GM12878 (cell line): ENCODE measurements around the gene GPATCH2L.

Experiments
- BACH1 ChIP-seq: fragments of 450-650 bp; IDR thresholded peaks from 2 replicates; pipeline ENCODE4 v1.6.1; 2017; ENCODE audit warnings: mild to moderate bottlenecking, borderline replicate concordance
- CHD2 ChIP-seq: IDR thresholded peaks from 2 replicates; pipeline ENCODE4 v1.6.1; 2011; ENCODE audit warnings: low read depth, low read length, improper control_type of control experiment, borderline replicate concordance
- CTCF ChIP-seq, 3 experiments: IDR thresholded peaks in 2 of 3; conservative IDR thresholded peaks in 1 of 3; 2 replicates each; pipeline ENCODE4 v1.5.1; 2011; ENCODE audit warnings: low read depth in 3 of 3, low read length in 3 of 3, mild to moderate bottlenecking in 3 of 3, control low read depth in 2 of 3, moderate library complexity in 2 of 3, inconsistent platforms in 1 of 3, mixed read lengths in 1 of 3; ENCODE audit not compliant: control insufficient read depth in 2 of 3, insufficient read depth in 1 of 3; ENCODE audit errors: extremely low read depth in 1 of 3
- PAX5 ChIP-seq: IDR thresholded peaks from 2 replicates; pipeline ENCODE4 v1.6.1; 2011; ENCODE audit warnings: low read depth, low read length, borderline replicate concordance
- POLR2AphosphoS5 ChIP-seq: IDR thresholded peaks from 2 replicates; pipeline ENCODE4 v1.6.1; 2011; ENCODE audit warnings: mild to moderate bottlenecking, low read length, inconsistent platforms
- REST ChIP-seq: IDR thresholded peaks from 2 replicates; pipeline ENCODE4 v1.6.1; 2012; ENCODE audit warnings: mild to moderate bottlenecking, low read depth, low read length
- RFX5 ChIP-seq: IDR thresholded peaks from 2 replicates; pipeline ENCODE4 v1.6.1; 2011; ENCODE audit warnings: low read depth, low read length, improper control_type of control experiment
- ZZZ3 ChIP-seq: IDR thresholded peaks from 2 replicates; pipeline ENCODE4 v1.6.1; 2011; ENCODE audit warnings: low read depth; ENCODE audit not compliant: control insufficient read depth, insufficient read length
- TF ChIP-seq, protein P1 (sequence below): fragments of 450-650 bp; IDR thresholded peaks from 2 replicates; pipeline ENCODE4 v1.6.1; 2017; ENCODE audit warnings: mild to moderate bottlenecking
- TF ChIP-seq, protein P2 (sequence below): fragments of 450-650 bp; formaldehyde crosslinking; IDR thresholded peaks from 2 replicates; pipeline ENCODE4 v1.5.0; 2022; ENCODE audit warnings: mild to moderate bottlenecking, missing genetic modification characterization
- TF ChIP-seq, protein P3 (sequence below): fragments of 450-650 bp; IDR thresholded peaks from 2 replicates; pipeline ENCODE4 v1.6.1; 2017; ENCODE audit warnings: mild to moderate bottlenecking, low read depth, inconsistent platforms; ENCODE audit not compliant: poor library complexity, severe bottlenecking
- TF ChIP-seq, protein P4 (sequence below): IDR thresholded peaks from 2 replicates; pipeline ENCODE4 v1.6.1; 2012; ENCODE audit warnings: low read depth, low read length, improper control_type of control experiment

DNA sequence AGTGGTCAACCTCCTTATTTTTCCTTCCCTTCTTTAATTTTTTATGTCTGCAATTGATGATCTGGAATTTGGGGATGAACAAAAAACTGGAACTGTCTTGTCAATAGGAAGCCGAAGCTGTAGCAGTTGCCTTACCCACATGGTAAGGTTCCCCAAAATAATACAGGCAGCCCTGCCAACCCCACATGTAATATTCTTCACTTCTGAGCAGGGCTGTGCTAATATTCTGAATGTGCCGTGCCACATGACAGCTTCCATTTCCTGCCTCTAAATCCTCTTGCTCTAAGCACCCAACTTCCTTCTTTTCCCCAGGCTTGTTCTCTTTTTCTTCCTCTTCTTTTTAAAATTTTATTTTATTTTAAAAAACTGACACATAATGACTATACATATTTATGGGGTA, 39.6 kb downstream of the GPATCH2L start:
- TF ChIP-seq, protein P1, sequence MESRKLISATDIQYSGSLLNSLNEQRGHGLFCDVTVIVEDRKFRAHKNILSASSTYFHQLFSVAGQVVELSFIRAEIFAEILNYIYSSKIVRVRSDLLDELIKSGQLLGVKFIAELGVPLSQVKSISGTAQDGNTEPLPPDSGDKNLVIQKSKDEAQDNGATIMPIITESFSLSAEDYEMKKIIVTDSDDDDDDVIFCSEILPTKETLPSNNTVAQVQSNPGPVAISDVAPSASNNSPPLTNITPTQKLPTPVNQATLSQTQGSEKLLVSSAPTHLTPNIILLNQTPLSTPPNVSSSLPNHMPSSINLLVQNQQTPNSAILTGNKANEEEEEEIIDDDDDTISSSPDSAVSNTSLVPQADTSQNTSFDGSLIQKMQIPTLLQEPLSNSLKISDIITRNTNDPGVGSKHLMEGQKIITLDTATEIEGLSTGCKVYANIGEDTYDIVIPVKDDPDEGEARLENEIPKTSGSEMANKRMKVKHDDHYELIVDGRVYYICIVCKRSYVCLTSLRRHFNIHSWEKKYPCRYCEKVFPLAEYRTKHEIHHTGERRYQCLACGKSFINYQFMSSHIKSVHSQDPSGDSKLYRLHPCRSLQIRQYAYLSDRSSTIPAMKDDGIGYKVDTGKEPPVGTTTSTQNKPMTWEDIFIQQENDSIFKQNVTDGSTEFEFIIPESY = no peak
- TF ChIP-seq, protein P2, sequence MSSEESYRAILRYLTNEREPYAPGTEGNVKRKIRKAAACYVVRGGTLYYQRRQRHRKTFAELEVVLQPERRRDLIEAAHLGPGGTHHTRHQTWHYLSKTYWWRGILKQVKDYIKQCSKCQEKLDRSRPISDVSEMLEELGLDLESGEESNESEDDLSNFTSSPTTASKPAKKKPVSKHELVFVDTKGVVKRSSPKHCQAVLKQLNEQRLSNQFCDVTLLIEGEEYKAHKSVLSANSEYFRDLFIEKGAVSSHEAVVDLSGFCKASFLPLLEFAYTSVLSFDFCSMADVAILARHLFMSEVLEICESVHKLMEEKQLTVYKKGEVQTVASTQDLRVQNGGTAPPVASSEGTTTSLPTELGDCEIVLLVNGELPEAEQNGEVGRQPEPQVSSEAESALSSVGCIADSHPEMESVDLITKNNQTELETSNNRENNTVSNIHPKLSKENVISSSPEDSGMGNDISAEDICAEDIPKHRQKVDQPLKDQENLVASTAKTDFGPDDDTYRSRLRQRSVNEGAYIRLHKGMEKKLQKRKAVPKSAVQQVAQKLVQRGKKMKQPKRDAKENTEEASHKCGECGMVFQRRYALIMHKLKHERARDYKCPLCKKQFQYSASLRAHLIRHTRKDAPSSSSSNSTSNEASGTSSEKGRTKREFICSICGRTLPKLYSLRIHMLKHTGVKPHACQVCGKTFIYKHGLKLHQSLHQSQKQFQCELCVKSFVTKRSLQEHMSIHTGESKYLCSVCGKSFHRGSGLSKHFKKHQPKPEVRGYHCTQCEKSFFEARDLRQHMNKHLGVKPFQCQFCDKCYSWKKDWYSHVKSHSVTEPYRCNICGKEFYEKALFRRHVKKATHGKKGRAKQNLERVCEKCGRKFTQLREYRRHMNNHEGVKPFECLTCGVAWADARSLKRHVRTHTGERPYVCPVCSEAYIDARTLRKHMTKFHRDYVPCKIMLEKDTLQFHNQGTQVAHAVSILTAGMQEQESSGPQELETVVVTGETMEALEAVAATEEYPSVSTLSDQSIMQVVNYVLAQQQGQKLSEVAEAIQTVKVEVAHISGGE = no peak
- no peak for TF ChIP-seq BACH1
- no peak for TF ChIP-seq POLR2AphosphoS5
- TF ChIP-seq RFX5 = no peak
- no peak for TF ChIP-seq REST
- TF ChIP-seq PAX5 = no peak
- TF ChIP-seq ZZZ3 = no peak
- TF ChIP-seq, protein P3, sequence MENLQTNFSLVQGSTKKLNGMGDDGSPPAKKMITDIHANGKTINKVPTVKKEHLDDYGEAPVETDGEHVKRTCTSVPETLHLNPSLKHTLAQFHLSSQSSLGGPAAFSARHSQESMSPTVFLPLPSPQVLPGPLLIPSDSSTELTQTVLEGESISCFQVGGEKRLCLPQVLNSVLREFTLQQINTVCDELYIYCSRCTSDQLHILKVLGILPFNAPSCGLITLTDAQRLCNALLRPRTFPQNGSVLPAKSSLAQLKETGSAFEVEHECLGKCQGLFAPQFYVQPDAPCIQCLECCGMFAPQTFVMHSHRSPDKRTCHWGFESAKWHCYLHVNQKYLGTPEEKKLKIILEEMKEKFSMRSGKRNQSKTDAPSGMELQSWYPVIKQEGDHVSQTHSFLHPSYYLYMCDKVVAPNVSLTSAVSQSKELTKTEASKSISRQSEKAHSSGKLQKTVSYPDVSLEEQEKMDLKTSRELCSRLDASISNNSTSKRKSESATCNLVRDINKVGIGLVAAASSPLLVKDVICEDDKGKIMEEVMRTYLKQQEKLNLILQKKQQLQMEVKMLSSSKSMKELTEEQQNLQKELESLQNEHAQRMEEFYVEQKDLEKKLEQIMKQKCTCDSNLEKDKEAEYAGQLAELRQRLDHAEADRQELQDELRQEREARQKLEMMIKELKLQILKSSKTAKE = no peak
- TF ChIP-seq CTCF (IDR thresholded peaks at IDR 0.05 in 2 of 3, conservative IDR thresholded peaks at IDR 0.05 in 1 of 3; ENCODE audit: control insufficient read depth in 2 of 3, extremely low read depth in 1 of 3, insufficient read depth in 1 of 3, low read depth in 3 of 3, low read length in 3 of 3) = no peak
- TF ChIP-seq, protein P4, sequence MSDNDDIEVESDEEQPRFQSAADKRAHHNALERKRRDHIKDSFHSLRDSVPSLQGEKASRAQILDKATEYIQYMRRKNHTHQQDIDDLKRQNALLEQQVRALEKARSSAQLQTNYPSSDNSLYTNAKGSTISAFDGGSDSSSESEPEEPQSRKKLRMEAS = no peak
- TF ChIP-seq CHD2 = no peak
